B cell (primary cell): Measurements from ENCODE around the gene PLEKHG3. TPM values are rescaled to one million over a fixed set of nuclear protein-coding genes. Genes with fewer than 3 reads are reported as not detected.

Experiments
- ATAC-seq: fragments of 200-7000 bp; cut with Tn5 transposase; one replicate; pipeline ENCODE4 v1.10.0; 2021; ENCODE audit warnings: low read depth, mild to moderate bottlenecking, moderate number of reproducible peaks, moderate library complexity
- CTCF ChIA-PET: fragments of 350-600 bp; sonication (Branson Sonifier 250); formaldehyde crosslinking; loops from one replicate; lab custom pipeline; 2021; ENCODE audit warnings: antibody characterized with exemption, inconsistent platforms; lab: Charles Lee
- POLR2A ChIA-PET: fragments of 350-600 bp; sonication (Branson Sonifier 250); formaldehyde crosslinking; loops from one replicate; lab custom pipeline; 2021; ENCODE audit warnings: antibody characterized with exemption; lab: Charles Lee
- DNase-seq: peaks from one replicate; pipeline ENCODE4 v3.0.0; 2013
- H2AFZ ChIP-seq: 2 replicates; pipeline ENCODE4 v1.6.1; 2012; ENCODE audit warnings: mild to moderate bottlenecking, low read depth, low read length; ENCODE audit not compliant: insufficient read depth, poor library complexity, severe bottlenecking
- H3K27ac ChIP-seq, 2 donors: 1 replicate in 1 of 2; 2 replicates in 1 of 2; pipeline ENCODE4 v1.5.1; 2012 to 2013; ENCODE audit warnings: low read length in 2 of 2, mild to moderate bottlenecking in 2 of 2, moderate library complexity in 1 of 2
- H3K27me3 ChIP-seq, 4 experiments: fragments of 200-600 bp in 1 of 4; sonication (generic) in 1 of 4; replicated peaks in 1 of 4; 1 replicate in 2 of 4; 2 replicates in 2 of 4; pipeline versions ENCODE4 v1.6.1 to v1.7.0; 2013 to 2016; ENCODE audit warnings: low read length in 3 of 4, mild to moderate bottlenecking in 2 of 4, mixed read lengths in 1 of 4, moderate library complexity in 1 of 4; ENCODE audit not compliant: insufficient read depth in 4 of 4, control insufficient read depth in 3 of 4; ENCODE audit errors: control extremely low read depth in 1 of 4
- H3K36me3 ChIP-seq, 2 experiments: replicated peaks in 1 of 2; 1 replicate in 1 of 2; 2 replicates in 1 of 2; pipeline versions ENCODE4 v1.6.1 to v1.7.1; 2013; ENCODE audit warnings: low read length in 1 of 2; ENCODE audit not compliant: insufficient read depth in 2 of 2, control insufficient read depth in 1 of 2; ENCODE audit errors: control extremely low read depth in 1 of 2, extremely low read depth in 1 of 2
- H3K4me1 ChIP-seq, 2 donors: fragments of 200-600 bp in 1 of 2; sonication (generic) in 1 of 2; 1 replicate in 1 of 2; 2 replicates in 1 of 2; pipeline versions ENCODE4 v1.5.1 to v1.6.1; 2013 to 2017; ENCODE audit warnings: low read length in 2 of 2; ENCODE audit not compliant: control insufficient read depth in 2 of 2, insufficient read depth in 2 of 2
- H3K4me2 ChIP-seq: replicated peaks from 2 replicates; pipeline ENCODE3; 2012; ENCODE audit warnings: mild to moderate bottlenecking, low read depth, low read length; ENCODE audit not compliant: poor library complexity, severe bottlenecking
- H3K4me3 ChIP-seq, 5 experiments: fragments of 200-600 bp in 1 of 5; sonication (generic) in 1 of 5; 1 replicate in 3 of 5; 2 replicates in 2 of 5; pipeline versions ENCODE4 v1.5.1 to v1.7.0; 2011 to 2016; ENCODE audit warnings: low read length in 4 of 5, mild to moderate bottlenecking in 4 of 5, low read depth in 2 of 5, control low read depth in 1 of 5, moderate library complexity in 1 of 5; ENCODE audit not compliant: insufficient read depth in 1 of 5; ENCODE audit errors: control extremely low read depth in 1 of 5, extremely low read depth in 1 of 5
- H3K79me2 ChIP-seq: fragments of 200-600 bp; sonication (generic); one replicate; pipeline ENCODE4 v1.6.0; 2016; ENCODE audit warnings: low read length; ENCODE audit not compliant: control insufficient read depth, insufficient read depth
- H3K9ac ChIP-seq: fragments of 200-600 bp; sonication (generic); 2 replicates; pipeline ENCODE4 v1.6.1; 2017; ENCODE audit warnings: mild to moderate bottlenecking, low read length, moderate library complexity
- H3K9me3 ChIP-seq, 3 donors: one replicate each; pipeline versions ENCODE4 v1.6.1 to v1.7.1; 2013; ENCODE audit warnings: low read length in 2 of 3; ENCODE audit not compliant: control insufficient read depth in 2 of 3, insufficient read depth in 1 of 3; ENCODE audit errors: control extremely low read depth in 1 of 3
- H4K20me1 ChIP-seq: 2 replicates; pipeline ENCODE4 v1.6.0; 2012; ENCODE audit warnings: mild to moderate bottlenecking, low read length; ENCODE audit not compliant: insufficient read depth, control insufficient read depth, poor library complexity, severe bottlenecking
- H3K27ac Mint-ChIP-seq: one replicate; pipeline ENCODE4 v1.8.0; 2021; ENCODE audit warnings: mixed read lengths
- H3K27me3 Mint-ChIP-seq: one replicate; pipeline ENCODE4 v1.8.0; 2021; ENCODE audit warnings: mixed read lengths
- H3K4me1 Mint-ChIP-seq: one replicate; pipeline ENCODE4 v1.8.0; 2021; ENCODE audit warnings: mixed read lengths
- H3K4me3 Mint-ChIP-seq: one replicate; pipeline ENCODE4 v1.8.0; 2021; ENCODE audit warnings: mixed read lengths
- H3K9me3 Mint-ChIP-seq: one replicate; pipeline ENCODE4 v1.8.0; 2022; ENCODE audit warnings: mixed read lengths; ENCODE audit not compliant: insufficient read depth
- CTCF ChIP-seq: fragments of 200-600 bp; IDR thresholded peaks from one replicate; pipeline ENCODE4 v1.8.0; 2022; ENCODE audit warnings: antibody characterized with exemption, mild to moderate bottlenecking
- EZH2 ChIP-seq: IDR thresholded peaks from 2 replicates; pipeline ENCODE4 v1.6.1; 2012; ENCODE audit warnings: borderline replicate concordance, low read depth, mild to moderate bottlenecking, moderate library complexity, low read length; ENCODE audit not compliant: insufficient read depth, poor library complexity, severe bottlenecking
- WGBS: methylation state at CpG from one replicate; pipeline ENCODE4 v1.1.5; 2013; ENCODE audit warnings: missing lambda C conversion rate; ENCODE audit not compliant: insufficient coverage; 5-methylcytosine and 5-hydroxymethylcytosine counted together
- intact Hi-C: fragments of 100-400 bp; cut with micrococcal nuclease; formaldehyde crosslinking; loops from one replicate; pipeline ENCODE4 v1.10.0; 2022
- polyA plus RNA-seq: library from polyadenylated mRNA; depleted of rRNA; stranded (reverse); fragments of >200 nt; gene quantifications from 2 replicates; pipeline ENCODE4 v1.2.3, GENCODE V29; 2012
- total RNA-seq, 2 donors: library from RNA; stranded (reverse); fragments of 120-200 nt in 1 of 2; gene quantifications; 1 replicate in 1 of 2; 2 replicates in 1 of 2; pipeline versions ENCODE4 v1.2.3 to v1.2.4, GENCODE V29; 2013 to 2022

PLEKHG3 gene
- total and polyA plus RNA-seq, 2 donors (not counting 1 experiment from before 2014, with no cell fraction given): 0.12 to 0.25 TPM

GRCh38 chr14:64732536-64733120, 28.4 kb downstream of the PLEKHG3 start:
- H3K4me2 ChIP-seq: no peak overlapping the region
- H3K27ac ChIP-seq: no peak overlapping the region
- DNase-seq (no peak), ATAC-seq (no peak)
- H3K36me3 ChIP-seq: no peaks in the 10 kb centered on the region
- no peak overlapping the region for H2AFZ ChIP-seq
- H3K9ac ChIP-seq: no peak overlapping the region
- Mint-ChIP-seq H3K4me3 (no peak overlapping the region), H3K9me3 (no peaks in the 10 kb centered on the region), H3K27ac (no peak overlapping the region), H3K27me3 (peaks cover 3% of the 10 kb centered on the region), H3K4me1 (no peaks in the 10 kb centered on the region)
- TF ChIP-seq EZH2 (no peak), CTCF (no peak)
- CTCF ChIA-PET: no interaction called here
- no peaks in the 10 kb centered on the region for H3K4me1 ChIP-seq
- no peaks in the 10 kb centered on the region for H3K27me3 ChIP-seq
- no peaks in the 10 kb centered on the region for H3K79me2 ChIP-seq
- H3K4me3 ChIP-seq: no peak overlapping the region
- POLR2A ChIA-PET: no interaction called here
- WGBS: 96% methylated on average over 9 of the region's 14 CpGs
- intact Hi-C loops: no loop called here
- no peaks in the 10 kb centered on the region for H4K20me1 ChIP-seq
- no peaks in the 10 kb centered on the region for H3K9me3 ChIP-seq

- Histone ChIP-seq H3K36me3 (no peaks in the 10 kb centered on the region), H3K9ac (no peak overlapping the region), H3K9me3 (no peaks in the 10 kb centered on the region), H3K4me1 (no peaks in the 10 kb centered on the region), H3K79me2 (no peaks in the 10 kb centered on the region), H3K4me2 (no peak overlapping the region), H2AFZ (no peak overlapping the region), H4K20me1 (no peaks in the 10 kb centered on the region), H3K4me3 (no peak overlapping the region), H3K27ac (no peak overlapping the region), H3K27me3 (no peaks in the 10 kb centered on the region)
- POLR2A ChIA-PET: no interaction called here
- H3K27ac Mint-ChIP-seq: no peak overlapping the region
- H3K9me3 Mint-ChIP-seq: no peaks in the 10 kb centered on the region
- CTCF ChIA-PET: no interaction called here
- H3K4me3 Mint-ChIP-seq: no peak overlapping the region
- ATAC-seq: no peak
- no peaks in the 10 kb centered on the region for H3K4me1 Mint-ChIP-seq
- WGBS: 87% methylated on average over 10 of the region's 11 CpGs
- no peak for TF ChIP-seq CTCF
- no peak for TF ChIP-seq EZH2
- H3K27me3 Mint-ChIP-seq: peaks cover 3% of the 10 kb centered on the region
- intact Hi-C loops: no loop called here
- no peak for DNase-seq
Measured at GRCh38 chr14:64733321-64733720, 29.1 kb downstream of the PLEKHG3 start.
